ENCODE data around the gene ZMIZ1. TPM values are rescaled to one million over a fixed set of nuclear protein-coding genes. Genes with fewer than 3 reads are reported as not detected.

Gene ZMIZ1
- total RNA-seq, 1 experiment from 2014 or later, result 23.5 TPM

- CTCF ChIA-PET, result interaction anchor here (1.6 kb wide), 1 partner anchor 18 kb away, joined by 3 read pairs; no protein-coding TSS in a partner anchor
- Mint-ChIP-seq H3K36me3 (ENCODE audit: insufficient read depth, unreplicated experiment) (no peaks in the 10 kb centered on the region), H3K27me3 (ENCODE audit: unreplicated experiment) (no peaks in the 10 kb centered on the region), H3K4me3 (ENCODE audit: low read depth, unreplicated experiment) (no peak overlapping the region), H3K4me1 (ENCODE audit: low read depth, unreplicated experiment) (peaks cover 18% of the 10 kb centered on the region), H3K9me3 (ENCODE audit: low read depth, unreplicated experiment) (peaks cover 2% of the 10 kb centered on the region), H3K27ac (ENCODE audit: unreplicated experiment) (no peak overlapping the region)
- intact Hi-C loops (cut with micrococcal nuclease; ENCODE audit: unreplicated experiment), result no loop called here
- no peak for DNase-seq
- TF ChIP-seq, protein P1, sequence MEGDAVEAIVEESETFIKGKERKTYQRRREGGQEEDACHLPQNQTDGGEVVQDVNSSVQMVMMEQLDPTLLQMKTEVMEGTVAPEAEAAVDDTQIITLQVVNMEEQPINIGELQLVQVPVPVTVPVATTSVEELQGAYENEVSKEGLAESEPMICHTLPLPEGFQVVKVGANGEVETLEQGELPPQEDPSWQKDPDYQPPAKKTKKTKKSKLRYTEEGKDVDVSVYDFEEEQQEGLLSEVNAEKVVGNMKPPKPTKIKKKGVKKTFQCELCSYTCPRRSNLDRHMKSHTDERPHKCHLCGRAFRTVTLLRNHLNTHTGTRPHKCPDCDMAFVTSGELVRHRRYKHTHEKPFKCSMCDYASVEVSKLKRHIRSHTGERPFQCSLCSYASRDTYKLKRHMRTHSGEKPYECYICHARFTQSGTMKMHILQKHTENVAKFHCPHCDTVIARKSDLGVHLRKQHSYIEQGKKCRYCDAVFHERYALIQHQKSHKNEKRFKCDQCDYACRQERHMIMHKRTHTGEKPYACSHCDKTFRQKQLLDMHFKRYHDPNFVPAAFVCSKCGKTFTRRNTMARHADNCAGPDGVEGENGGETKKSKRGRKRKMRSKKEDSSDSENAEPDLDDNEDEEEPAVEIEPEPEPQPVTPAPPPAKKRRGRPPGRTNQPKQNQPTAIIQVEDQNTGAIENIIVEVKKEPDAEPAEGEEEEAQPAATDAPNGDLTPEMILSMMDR (IDR thresholded peaks at IDR 0.05; ENCODE audit: unreplicated experiment), result no peak
- no TSS peak for BruUV-seq (replicated peaks)
These were observed 250.5 kb downstream of the ZMIZ1 start for GRCh38 chr10:79319115-79319771.

GRCh38 chr10:79320316-79320715, 251.6 kb downstream of the ZMIZ1 start:
- DNase-seq, result no peak
- CTCF ChIA-PET, result interaction anchor here (1.6 kb wide), 1 partner anchor 17 kb away, joined by 3 read pairs; no protein-coding TSS in a partner anchor
- TF ChIP-seq, protein P1 (IDR thresholded peaks at IDR 0.05; ENCODE audit: unreplicated experiment), result no peak
- H3K4me1 Mint-ChIP-seq (ENCODE audit: low read depth, unreplicated experiment), result peaks cover 18% of the 10 kb centered on the region
- no peak overlapping the region for H3K4me3 Mint-ChIP-seq (ENCODE audit: low read depth, unreplicated experiment)
- H3K36me3 Mint-ChIP-seq (ENCODE audit: insufficient read depth, unreplicated experiment), result no peaks in the 10 kb centered on the region
- no peak overlapping the region for H3K27ac Mint-ChIP-seq (ENCODE audit: unreplicated experiment)
- BruUV-seq (replicated peaks), result no TSS peak
- H3K27me3 Mint-ChIP-seq (ENCODE audit: unreplicated experiment), result no peaks in the 10 kb centered on the region
- intact Hi-C loops (cut with micrococcal nuclease; ENCODE audit: unreplicated experiment), result no loop called here
- H3K9me3 Mint-ChIP-seq (ENCODE audit: low read depth, unreplicated experiment), result peaks cover 2% of the 10 kb centered on the region

GRCh38 chr10:79320820-79321493, 252.2 kb downstream of the ZMIZ1 start:
- H3K4me1 Mint-ChIP-seq (ENCODE audit: low read depth, unreplicated experiment), result peaks cover 18% of the 10 kb centered on the region
- no peaks in the 10 kb centered on the region for H3K36me3 Mint-ChIP-seq (ENCODE audit: insufficient read depth, unreplicated experiment)
- TF ChIP-seq, protein P1 (IDR thresholded peaks at IDR 0.05; ENCODE audit: unreplicated experiment), result no peak
- no peak for DNase-seq
- CTCF ChIA-PET, result interaction anchor here (1.0 kb wide), 1 partner anchor 24 kb away, joined by 3 read pairs; no protein-coding TSS in a partner anchor
- H3K9me3 Mint-ChIP-seq (ENCODE audit: low read depth, unreplicated experiment), result peaks cover 2% of the 10 kb centered on the region
- BruUV-seq (replicated peaks), result no TSS peak
- H3K27me3 Mint-ChIP-seq (ENCODE audit: unreplicated experiment), result no peaks in the 10 kb centered on the region
- no peak overlapping the region for H3K27ac Mint-ChIP-seq (ENCODE audit: unreplicated experiment)
- intact Hi-C loops (cut with micrococcal nuclease; ENCODE audit: unreplicated experiment), result no loop called here
- no peak overlapping the region for H3K4me3 Mint-ChIP-seq (ENCODE audit: low read depth, unreplicated experiment)

DNA sequence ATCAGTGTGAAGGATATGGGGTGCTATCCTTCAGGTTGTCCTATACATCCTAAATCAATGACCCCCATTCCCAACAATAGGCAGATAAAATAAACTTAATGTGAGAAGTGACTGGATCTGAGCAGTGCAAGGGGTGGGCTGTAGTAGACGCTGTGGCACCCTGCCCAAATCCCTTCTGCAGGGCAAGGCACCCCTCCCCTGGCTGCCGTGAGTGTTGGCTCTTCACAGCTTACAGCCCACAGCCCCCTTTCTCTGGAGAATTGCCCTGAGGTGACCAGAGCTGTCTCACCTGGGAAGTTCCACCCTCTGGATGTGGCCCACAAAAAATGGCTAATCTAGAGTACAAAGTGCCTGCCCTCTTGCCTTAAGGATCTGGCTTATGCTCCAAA, 252.7 kb downstream of the ZMIZ1 start:
- Mint-ChIP-seq H3K27ac (ENCODE audit: unreplicated experiment) (no peak overlapping the region), H3K36me3 (ENCODE audit: insufficient read depth, unreplicated experiment) (no peaks in the 10 kb centered on the region), H3K9me3 (ENCODE audit: low read depth, unreplicated experiment) (peaks cover 2% of the 10 kb centered on the region), H3K4me1 (ENCODE audit: low read depth, unreplicated experiment) (peaks cover 18% of the 10 kb centered on the region), H3K4me3 (ENCODE audit: low read depth, unreplicated experiment) (no peak overlapping the region), H3K27me3 (ENCODE audit: unreplicated experiment) (no peaks in the 10 kb centered on the region)
- intact Hi-C loops (cut with micrococcal nuclease; ENCODE audit: unreplicated experiment), result no loop called here
- CTCF ChIA-PET, result interaction anchor here (1.0 kb wide), 1 partner anchor 24 kb away, joined by 3 read pairs; no protein-coding TSS in a partner anchor
- no peak for DNase-seq
- no TSS peak for BruUV-seq (replicated peaks)
- TF ChIP-seq, protein P1 (IDR thresholded peaks at IDR 0.05; ENCODE audit: unreplicated experiment), result no peak

Measured in Calu3 (cell line).